ENCODE results near the gene ZNF33A.
"Not testable (repeated sequence)": the region's sequence is repeated elsewhere in the genome, so short reads cannot be mapped to it uniquely, and the experiment has no call there.

ZNF33A gene

GRCh38 chr10:38045129-38045528 lies 34.7 kb downstream of the ZNF33A start:
- no peak for DNase-seq (ENCODE audit: low read depth in 2 of 2)

- no peak for DNase-seq (ENCODE audit: low read depth in 2 of 2)
Observed at GRCh38 chr10:38047666-38048065, 37.2 kb downstream of the ZNF33A start.

- no peak for DNase-seq (ENCODE audit: low read depth in 2 of 2)
Observed at GRCh38 chr10:38050212-38050611, 39.7 kb downstream of the ZNF33A start.

- no peak for DNase-seq (ENCODE audit: low read depth in 2 of 2)
Observed at GRCh38 chr10:38054361-38054797, 43.9 kb downstream of the ZNF33A start.

- DNase-seq (ENCODE audit: low read depth in 2 of 2) = not testable (repeated sequence)
Observed at GRCh38 chr10:38055274-38055894, 44.9 kb downstream of the ZNF33A start.

- DNase-seq (ENCODE audit: low read depth in 2 of 2) = not testable (repeated sequence)
Observed at GRCh38 chr10:38069663-38070062, 59.2 kb downstream of the ZNF33A start.

GRCh38 chr10:38070501-38070900 lies 60.0 kb downstream of the ZNF33A start:
- no peak for DNase-seq (ENCODE audit: low read depth in 2 of 2)

- no peak for DNase-seq (ENCODE audit: low read depth in 2 of 2)
Observed at GRCh38 chr10:38072552-38072951, 62.1 kb downstream of the ZNF33A start.

- no peak for DNase-seq (ENCODE audit: low read depth in 2 of 2)
Observed at GRCh38 chr10:38076687-38077086, 66.2 kb downstream of the ZNF33A start.

- not testable (repeated sequence) for DNase-seq (ENCODE audit: low read depth in 2 of 2)
Observed at GRCh38 chr10:38093318-38093717, 82.8 kb downstream of the ZNF33A start.

GRCh38 chr10:38093816-38094157 lies 83.3 kb downstream of the ZNF33A start:
- no peak for DNase-seq (ENCODE audit: low read depth in 2 of 2)

- peak; percentile 62 to 70 for DNase-seq (ENCODE audit: low read depth in 2 of 2)
Observed at GRCh38 chr10:38094158-38094926, 83.9 kb downstream of the ZNF33A start, which contains the start of gene ZNF37A. Gene ZNF37A, plus strand, starts transcription at chr10:38094337. Its CDS starts 2,281 bp downstream, at chr10:38096618.

GRCh38 chr10:38094927-38095574 lies 84.6 kb downstream of the ZNF33A start:
- DNase-seq (ENCODE audit: low read depth in 2 of 2) = no peak

- no peak for DNase-seq (ENCODE audit: low read depth in 2 of 2)
Observed at GRCh38 chr10:38102880-38103279, 92.4 kb downstream of the ZNF33A start.

- DNase-seq (ENCODE audit: low read depth in 2 of 2) = no peak
Observed at GRCh38 chr10:38103756-38104155, 93.3 kb downstream of the ZNF33A start.

- DNase-seq (ENCODE audit: low read depth in 2 of 2) = no peak
Observed at GRCh38 chr10:38112159-38112558, 101.7 kb downstream of the ZNF33A start.

Measured in stimulated activated CD4-positive, alpha-beta T cell treated with anti-CD3 and anti-CD28 coated beads, Interleukin-1b, Interleukin-23, amount 100 ng/mL, for 1 hour (primary cell).